Stimulated activated CD4-positive, alpha-beta T cell treated with anti-CD3 and anti-CD28 coated beads, TNF-alpha, amount 100 ng/mL, for 1 hour (primary cell): Measurements from ENCODE around the gene AHDC1.

Experiments used
- DNase-seq, 3 donors: peaks; one replicate each; pipeline ENCODE4 v3.0.0-alpha.2; 2020; ENCODE audit warnings: low read depth in 3 of 3, low spot score in 1 of 3

The AHDC1 gene

GRCh38 chr1:27584453-27584852 is 19.5 kb downstream of the AHDC1 start:
- no peak for DNase-seq

- no peak for DNase-seq
Measured at GRCh38 chr1:27583479-27583878, 20.5 kb downstream of the AHDC1 start.

GRCh38 chr1:27581823-27582243 is 22.1 kb downstream of the AHDC1 start:
- DNase-seq, result no peak

- no peak for DNase-seq
Measured at GRCh38 chr1:27577504-27578188, 26.3 kb downstream of the AHDC1 start.

- no peak for DNase-seq
Measured at GRCh38 chr1:27576806-27577227, 27.1 kb downstream of the AHDC1 start.

- DNase-seq, result no peak
Measured at GRCh38 chr1:27575840-27576331, 28.1 kb downstream of the AHDC1 start.

- no peak for DNase-seq
Measured at GRCh38 chr1:27574871-27575831, 28.8 kb downstream of the AHDC1 start.

GRCh38 chr1:27574001-27574781 is 29.8 kb downstream of the AHDC1 start:
- DNase-seq, result no peak

GRCh38 chr1:27572679-27573426 is 31.1 kb downstream of the AHDC1 start:
- DNase-seq, result no peak

GRCh38 chr1:27572019-27572678 is 31.8 kb downstream of the AHDC1 start:
- no peak for DNase-seq

- DNase-seq, result no peak
Measured at GRCh38 chr1:27571439-27572018, 32.4 kb downstream of the AHDC1 start.

- no peak for DNase-seq
Measured at GRCh38 chr1:27570784-27571183, 33.2 kb downstream of the AHDC1 start.

GRCh38 chr1:27570356-27570755 is 33.6 kb downstream of the AHDC1 start:
- DNase-seq, result no peak

- no peak for DNase-seq
Measured at GRCh38 chr1:27569506-27570291, 34.2 kb downstream of the AHDC1 start.

- DNase-seq, result no peak
Measured at GRCh38 chr1:27569088-27569460, 34.9 kb downstream of the AHDC1 start.

GRCh38 chr1:27568300-27569087 is 35.5 kb downstream of the AHDC1 start:
- peak; percentile 82 to 84 (median 83) for DNase-seq

GRCh38 chr1:27567971-27568299 is 36.0 kb downstream of the AHDC1 start:
- no peak for DNase-seq

GRCh38 chr1:27567146-27567526 is 36.8 kb downstream of the AHDC1 start:
- no peak for DNase-seq
